ENCODE results near the gene CLSTN2.

DNA sequence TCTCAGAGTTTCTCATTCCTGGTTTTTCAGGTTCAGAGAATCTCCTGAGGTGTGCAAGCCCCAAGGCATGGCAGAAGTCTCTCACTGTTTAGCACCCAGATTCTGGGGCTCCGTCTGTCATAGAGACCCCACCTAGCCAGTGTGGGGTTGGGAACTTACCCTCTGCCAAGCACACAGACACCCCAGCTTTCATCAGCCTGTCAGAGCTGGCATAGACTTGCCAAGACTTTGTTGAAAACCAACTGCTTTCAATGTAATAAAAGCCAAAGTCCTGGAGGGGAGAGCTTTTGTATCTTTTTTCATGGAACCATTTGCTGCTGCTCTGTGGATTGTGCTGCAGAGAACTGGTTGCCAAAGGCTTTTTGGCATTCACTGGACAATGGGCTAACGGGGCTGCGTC is 401.5 kb downstream of the CLSTN2 start:
- TF ChIP-seq, protein P1, sequence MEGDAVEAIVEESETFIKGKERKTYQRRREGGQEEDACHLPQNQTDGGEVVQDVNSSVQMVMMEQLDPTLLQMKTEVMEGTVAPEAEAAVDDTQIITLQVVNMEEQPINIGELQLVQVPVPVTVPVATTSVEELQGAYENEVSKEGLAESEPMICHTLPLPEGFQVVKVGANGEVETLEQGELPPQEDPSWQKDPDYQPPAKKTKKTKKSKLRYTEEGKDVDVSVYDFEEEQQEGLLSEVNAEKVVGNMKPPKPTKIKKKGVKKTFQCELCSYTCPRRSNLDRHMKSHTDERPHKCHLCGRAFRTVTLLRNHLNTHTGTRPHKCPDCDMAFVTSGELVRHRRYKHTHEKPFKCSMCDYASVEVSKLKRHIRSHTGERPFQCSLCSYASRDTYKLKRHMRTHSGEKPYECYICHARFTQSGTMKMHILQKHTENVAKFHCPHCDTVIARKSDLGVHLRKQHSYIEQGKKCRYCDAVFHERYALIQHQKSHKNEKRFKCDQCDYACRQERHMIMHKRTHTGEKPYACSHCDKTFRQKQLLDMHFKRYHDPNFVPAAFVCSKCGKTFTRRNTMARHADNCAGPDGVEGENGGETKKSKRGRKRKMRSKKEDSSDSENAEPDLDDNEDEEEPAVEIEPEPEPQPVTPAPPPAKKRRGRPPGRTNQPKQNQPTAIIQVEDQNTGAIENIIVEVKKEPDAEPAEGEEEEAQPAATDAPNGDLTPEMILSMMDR (CRISPR knock-in tag; IDR thresholded peaks at IDR 0.05), result no peak
- TF ChIP-seq, protein P2, sequence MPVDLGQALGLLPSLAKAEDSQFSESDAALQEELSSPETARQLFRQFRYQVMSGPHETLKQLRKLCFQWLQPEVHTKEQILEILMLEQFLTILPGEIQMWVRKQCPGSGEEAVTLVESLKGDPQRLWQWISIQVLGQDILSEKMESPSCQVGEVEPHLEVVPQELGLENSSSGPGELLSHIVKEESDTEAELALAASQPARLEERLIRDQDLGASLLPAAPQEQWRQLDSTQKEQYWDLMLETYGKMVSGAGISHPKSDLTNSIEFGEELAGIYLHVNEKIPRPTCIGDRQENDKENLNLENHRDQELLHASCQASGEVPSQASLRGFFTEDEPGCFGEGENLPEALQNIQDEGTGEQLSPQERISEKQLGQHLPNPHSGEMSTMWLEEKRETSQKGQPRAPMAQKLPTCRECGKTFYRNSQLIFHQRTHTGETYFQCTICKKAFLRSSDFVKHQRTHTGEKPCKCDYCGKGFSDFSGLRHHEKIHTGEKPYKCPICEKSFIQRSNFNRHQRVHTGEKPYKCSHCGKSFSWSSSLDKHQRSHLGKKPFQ (CRISPR knock-in tag; IDR thresholded peaks at IDR 0.05; ENCODE audit: insufficient replicate concordance), result no peak
- TF ChIP-seq CBFB (CRISPR knock-in tag; IDR thresholded peaks at IDR 0.05) (no peak), FOXC1 (CRISPR knock-in tag; IDR thresholded peaks at IDR 0.05; ENCODE audit: borderline replicate concordance) (no peak), ZNF230 (CRISPR knock-in tag; IDR thresholded peaks at IDR 0.05) (no peak), RNF2 (conservative IDR thresholded peaks at IDR 0.05; ENCODE audit: low read depth) (no peak), SMC3 (IDR thresholded peaks at IDR 0.05; ENCODE audit: low read length) (no peak), GABPA (IDR thresholded peaks at IDR 0.05; ENCODE audit: low read depth, low read length) (no peak), GABPA (CRISPR knock-in tag; IDR thresholded peaks at IDR 0.05; ENCODE audit: low read depth) (no peak), ZNF138 (CRISPR knock-in tag; IDR thresholded peaks at IDR 0.05; ENCODE audit: low read depth) (no peak), POLR2AphosphoS2 (IDR thresholded peaks at IDR 0.05; ENCODE audit: low read depth, low read length) (no peak), SP1 (IDR thresholded peaks at IDR 0.05) (no peak), SP1 (CRISPR knock-in tag; IDR thresholded peaks at IDR 0.05) (no peak), SIN3A (IDR thresholded peaks at IDR 0.05; ENCODE audit: borderline replicate concordance, low read depth, low read length) (no peak)
- TF ChIP-seq, protein P3, sequence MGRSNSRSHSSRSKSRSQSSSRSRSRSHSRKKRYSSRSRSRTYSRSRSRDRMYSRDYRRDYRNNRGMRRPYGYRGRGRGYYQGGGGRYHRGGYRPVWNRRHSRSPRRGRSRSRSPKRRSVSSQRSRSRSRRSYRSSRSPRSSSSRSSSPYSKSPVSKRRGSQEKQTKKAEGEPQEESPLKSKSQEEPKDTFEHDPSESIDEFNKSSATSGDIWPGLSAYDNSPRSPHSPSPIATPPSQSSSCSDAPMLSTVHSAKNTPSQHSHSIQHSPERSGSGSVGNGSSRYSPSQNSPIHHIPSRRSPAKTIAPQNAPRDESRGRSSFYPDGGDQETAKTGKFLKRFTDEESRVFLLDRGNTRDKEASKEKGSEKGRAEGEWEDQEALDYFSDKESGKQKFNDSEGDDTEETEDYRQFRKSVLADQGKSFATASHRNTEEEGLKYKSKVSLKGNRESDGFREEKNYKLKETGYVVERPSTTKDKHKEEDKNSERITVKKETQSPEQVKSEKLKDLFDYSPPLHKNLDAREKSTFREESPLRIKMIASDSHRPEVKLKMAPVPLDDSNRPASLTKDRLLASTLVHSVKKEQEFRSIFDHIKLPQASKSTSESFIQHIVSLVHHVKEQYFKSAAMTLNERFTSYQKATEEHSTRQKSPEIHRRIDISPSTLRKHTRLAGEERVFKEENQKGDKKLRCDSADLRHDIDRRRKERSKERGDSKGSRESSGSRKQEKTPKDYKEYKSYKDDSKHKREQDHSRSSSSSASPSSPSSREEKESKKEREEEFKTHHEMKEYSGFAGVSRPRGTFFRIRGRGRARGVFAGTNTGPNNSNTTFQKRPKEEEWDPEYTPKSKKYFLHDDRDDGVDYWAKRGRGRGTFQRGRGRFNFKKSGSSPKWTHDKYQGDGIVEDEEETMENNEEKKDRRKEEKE (IDR thresholded peaks at IDR 0.05), result no peak
